Keratinocyte (primary cell): ENCODE measurements around the gene ERGIC1. TPM values are rescaled to one million over a fixed set of nuclear protein-coding genes. Genes with fewer than 3 reads are reported as not detected.

ENCODE experiments used
- DNase-seq: peaks from one replicate; pipeline ENCODE4 v3.0.0-alpha.2; 2011; ENCODE audit warnings: low read depth, missing footprints, low spot score
- FAIRE-seq: peaks from 2 replicates; lab custom pipeline; 2011; peaks lifted over from hg19 to GRCh38; lab: Jason Lieb, UNC
- H2AFZ ChIP-seq: 2 replicates; pipeline ENCODE4 v1.6.0; 2012; ENCODE audit warnings: low read length, control low read depth, inconsistent platforms; ENCODE audit not compliant: control insufficient read depth
- H3K27ac ChIP-seq: 2 replicates; pipeline ENCODE4 v1.5.1; 2011; ENCODE audit warnings: low read length; ENCODE audit not compliant: control insufficient read depth, insufficient read depth
- H3K27me3 ChIP-seq: 3 replicates; pipeline ENCODE4 v1.6.0; 2011; ENCODE audit warnings: low read length; ENCODE audit not compliant: control insufficient read depth, insufficient read depth; ENCODE audit errors: extremely low read depth
- H3K36me3 ChIP-seq, 2 experiments: 2 replicates in 1 of 2; 3 replicates in 1 of 2; pipeline ENCODE4 v1.5.1; 2011; ENCODE audit warnings: low read length in 2 of 2, mild to moderate bottlenecking in 1 of 2; ENCODE audit not compliant: control insufficient read depth in 2 of 2, insufficient read depth in 2 of 2; ENCODE audit errors: extremely low read depth in 1 of 2
- H3K4me1 ChIP-seq: 3 replicates; pipeline ENCODE4 v1.5.1; 2011; ENCODE audit warnings: low read length; ENCODE audit not compliant: control insufficient read depth, insufficient read depth; ENCODE audit errors: extremely low read depth
- H3K4me2 ChIP-seq: 3 replicates; pipeline ENCODE4 v1.6.0; 2011; ENCODE audit warnings: low read depth, low read length; ENCODE audit not compliant: control insufficient read depth, insufficient read depth; ENCODE audit errors: extremely low read depth
- H3K4me3 ChIP-seq, 3 experiments: fragments of 200-600 bp in 1 of 3; sonication (generic) in 1 of 3; 2 replicates in 2 of 3; 3 replicates in 1 of 3; pipeline ENCODE4 v1.5.1; 2011 to 2016; ENCODE audit warnings: low read length in 3 of 3, mild to moderate bottlenecking in 3 of 3, control low read depth in 2 of 3, inconsistent platforms in 1 of 3, low read depth in 1 of 3, mixed read lengths in 1 of 3, mixed run types in 1 of 3, moderate library complexity in 1 of 3; ENCODE audit not compliant: control insufficient read depth in 2 of 3, insufficient read depth in 2 of 3; ENCODE audit errors: extremely low read depth in 1 of 3
- H3K79me2 ChIP-seq: 2 replicates; pipeline ENCODE4 v1.6.0; 2012; ENCODE audit warnings: low read length; ENCODE audit not compliant: control insufficient read depth, insufficient read depth
- H3K9ac ChIP-seq: 3 replicates; pipeline ENCODE4 v1.6.0; 2011; ENCODE audit warnings: low read length; ENCODE audit not compliant: control insufficient read depth, insufficient read depth; ENCODE audit errors: extremely low read depth
- H3K9me1 ChIP-seq: 3 replicates; pipeline ENCODE4 v1.6.0; 2011; ENCODE audit warnings: low read length; ENCODE audit not compliant: control insufficient read depth, insufficient read depth; ENCODE audit errors: extremely low read depth
- H3K9me3 ChIP-seq: 2 replicates; pipeline ENCODE4 v1.5.1; 2012; ENCODE audit warnings: low read depth, low read length; ENCODE audit not compliant: control insufficient read depth
- H4K20me1 ChIP-seq: 3 replicates; pipeline ENCODE4 v1.6.0; 2011; ENCODE audit warnings: low read length; ENCODE audit not compliant: control insufficient read depth, insufficient read depth; ENCODE audit errors: extremely low read depth
- EZH2 ChIP-seq: IDR thresholded peaks from one replicate; pipeline ENCODE4 v1.6.1; 2012; ENCODE audit warnings: inconsistent platforms, mild to moderate bottlenecking, low read length, moderate library complexity
- dilution Hi-C: fragments of 300-500 bp; cut with MboI; formaldehyde crosslinking; loops from one replicate; pipeline ENCODE4 v1.7.0; 2020; ENCODE audit warnings: low sequenced_read_pairs; ENCODE audit not compliant: extremely low pct_ligation_motif_present
- polyA plus RNA-seq, 5 experiments: library from polyadenylated mRNA; depleted of rRNA in 3 of 5; stranded (reverse) in 3 of 5; stranded (forward) in 1 of 5; unstranded in 1 of 5; fragments of >200 nt; gene quantifications; 1 replicate in 1 of 5; 2 replicates in 3 of 5; 3 replicates in 1 of 5; pipeline versions ENCODE4 v1.2.1 to v1.2.3, GENCODE V29; 2011 to 2012; ENCODE audit warnings: missing spikeins in 2 of 5, low read depth in 1 of 5, low replicate concordance in 1 of 5
- TF ChIP-seq, protein P1 (sequence below), 3 experiments: IDR thresholded peaks in 1 of 3; conservative IDR thresholded peaks in 1 of 3; optimal IDR thresholded peaks in 1 of 3; 2 replicates in 2 of 3; 3 replicates in 1 of 3; pipeline versions ENCODE3 to v1.5.1; 2011; ENCODE audit warnings: low read length in 3 of 3, mild to moderate bottlenecking in 3 of 3, moderate library complexity in 2 of 3, control low read depth in 1 of 3, inconsistent platforms in 1 of 3; ENCODE audit not compliant: insufficient read depth in 2 of 3; ENCODE audit errors: extremely low read depth in 1 of 3

Gene ERGIC1
- polyA plus RNA-seq, 1 donor (not counting 4 experiments of a cell fraction or from before 2014, with no cell fraction given), result 93.4 TPM

DNA sequence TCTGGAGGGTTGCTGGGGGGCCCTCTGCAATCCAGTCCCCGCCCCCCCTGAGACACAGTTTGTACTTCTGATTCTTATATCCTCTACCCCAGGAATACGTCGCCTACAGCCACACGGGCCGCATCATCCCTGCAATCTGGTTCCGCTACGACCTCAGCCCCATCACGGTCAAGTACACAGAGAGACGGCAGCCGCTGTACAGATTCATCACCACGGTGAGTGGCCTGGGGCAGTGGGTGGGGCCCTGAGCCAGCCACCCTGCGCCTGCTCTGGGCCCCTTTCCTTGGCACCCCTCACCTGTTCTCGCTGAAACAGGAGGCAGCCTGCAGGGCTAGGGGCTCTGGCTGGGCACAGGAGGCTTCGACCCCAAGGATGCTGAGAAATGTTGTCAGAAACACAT lies 101.0 kb downstream of the ERGIC1 start:
- no peaks in the 10 kb centered on the region for H3K27me3 ChIP-seq
- no peak overlapping the region for H3K4me3 ChIP-seq
- H3K36me3 ChIP-seq, result peaks cover 11 to 14% of the 10 kb centered on the region in 2 experiments
- TF ChIP-seq, protein P1, sequence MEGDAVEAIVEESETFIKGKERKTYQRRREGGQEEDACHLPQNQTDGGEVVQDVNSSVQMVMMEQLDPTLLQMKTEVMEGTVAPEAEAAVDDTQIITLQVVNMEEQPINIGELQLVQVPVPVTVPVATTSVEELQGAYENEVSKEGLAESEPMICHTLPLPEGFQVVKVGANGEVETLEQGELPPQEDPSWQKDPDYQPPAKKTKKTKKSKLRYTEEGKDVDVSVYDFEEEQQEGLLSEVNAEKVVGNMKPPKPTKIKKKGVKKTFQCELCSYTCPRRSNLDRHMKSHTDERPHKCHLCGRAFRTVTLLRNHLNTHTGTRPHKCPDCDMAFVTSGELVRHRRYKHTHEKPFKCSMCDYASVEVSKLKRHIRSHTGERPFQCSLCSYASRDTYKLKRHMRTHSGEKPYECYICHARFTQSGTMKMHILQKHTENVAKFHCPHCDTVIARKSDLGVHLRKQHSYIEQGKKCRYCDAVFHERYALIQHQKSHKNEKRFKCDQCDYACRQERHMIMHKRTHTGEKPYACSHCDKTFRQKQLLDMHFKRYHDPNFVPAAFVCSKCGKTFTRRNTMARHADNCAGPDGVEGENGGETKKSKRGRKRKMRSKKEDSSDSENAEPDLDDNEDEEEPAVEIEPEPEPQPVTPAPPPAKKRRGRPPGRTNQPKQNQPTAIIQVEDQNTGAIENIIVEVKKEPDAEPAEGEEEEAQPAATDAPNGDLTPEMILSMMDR (optimal IDR thresholded peaks at IDR 0.05 in 1 of 3, IDR thresholded peaks at IDR 0.05 in 1 of 3, conservative IDR thresholded peaks at IDR 0.05 in 1 of 3; ENCODE audit: extremely low read depth in 1 of 3, insufficient read depth in 2 of 3, low read length in 3 of 3), result no peak
- no peak for TF ChIP-seq EZH2
- DNase-seq (no peak), FAIRE-seq (no peak)
- no peaks in the 10 kb centered on the region for H3K79me2 ChIP-seq
- dilution Hi-C loops, result no loop called here
- no peak overlapping the region for H3K27ac ChIP-seq
- H3K4me1 ChIP-seq, result peaks cover 10% of the 10 kb centered on the region
- no peaks in the 10 kb centered on the region for H3K9me3 ChIP-seq
- peaks cover 2% of the 10 kb centered on the region for H3K9me1 ChIP-seq
- no peak overlapping the region for H3K9ac ChIP-seq
- H4K20me1 ChIP-seq, result no peaks in the 10 kb centered on the region
- no peak overlapping the region for H2AFZ ChIP-seq
- H3K4me2 ChIP-seq, result no peak overlapping the region

DNA sequence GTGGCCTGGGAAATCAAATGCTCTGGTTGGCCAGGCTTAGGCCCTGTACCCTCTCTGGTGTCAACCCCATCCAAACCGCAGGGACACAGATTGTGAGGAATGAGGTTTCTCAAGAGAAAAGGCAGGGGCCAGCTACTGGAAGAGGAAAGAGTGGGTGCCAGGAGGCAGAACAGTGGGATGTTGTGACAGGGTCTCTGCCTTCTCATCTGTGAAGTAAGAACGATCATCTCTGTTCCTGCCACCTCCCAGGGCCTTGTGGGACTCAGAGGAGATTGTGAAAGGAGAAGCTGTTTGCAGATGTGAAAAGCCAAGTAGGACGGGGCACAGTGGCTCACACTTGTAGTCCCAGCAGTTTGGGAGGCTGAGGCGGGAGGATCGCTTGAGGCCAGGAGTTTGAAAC lies 102.3 kb downstream of the ERGIC1 start:
- Histone ChIP-seq H2AFZ (no peak overlapping the region), H3K27me3 (no peaks in the 10 kb centered on the region), H3K79me2 (no peaks in the 10 kb centered on the region), H3K36me3 (peaks cover 14 to 20% of the 10 kb centered on the region in 2 experiments), H3K9me1 (peaks cover 2% of the 10 kb centered on the region), H3K9ac (no peak overlapping the region), H3K27ac (no peak overlapping the region), H3K9me3 (no peaks in the 10 kb centered on the region), H3K4me3 (no peak overlapping the region), H4K20me1 (no peaks in the 10 kb centered on the region), H3K4me1 (peaks cover 3% of the 10 kb centered on the region), H3K4me2 (no peak overlapping the region)
- TF ChIP-seq, protein P1 (optimal IDR thresholded peaks at IDR 0.05 in 1 of 3, IDR thresholded peaks at IDR 0.05 in 1 of 3, conservative IDR thresholded peaks at IDR 0.05 in 1 of 3; ENCODE audit: extremely low read depth in 1 of 3, insufficient read depth in 2 of 3, low read length in 3 of 3), result no peak
- no peak for TF ChIP-seq EZH2
- DNase-seq (no peak), FAIRE-seq (no peak)
- dilution Hi-C loops, result no loop called here
